PFSK-1 (cell line): ENCODE measurements around the gene SYT14.

Source experiments
- FOXP2 ChIP-seq: optimal IDR thresholded peaks from 2 replicates; pipeline ENCODE3; 2011; ENCODE audit warnings: borderline replicate concordance, control low read depth, inconsistent platforms; ENCODE audit not compliant: insufficient read depth; ENCODE audit errors: extremely low read length, extremely low read depth
- POLR2AphosphoS5 ChIP-seq: IDR thresholded peaks from 2 replicates; pipeline ENCODE4 v1.6.1; 2012; ENCODE audit warnings: low read depth, mild to moderate bottlenecking, control low read depth, low read length, moderate library complexity
- REST ChIP-seq, 2 experiments: IDR thresholded peaks; 2 replicates each; pipeline versions ENCODE4 v1.6.1 to v1.8.0; 2011 to 2012; ENCODE audit warnings: low read depth in 2 of 2, low read length in 2 of 2, control low read depth in 1 of 2, inconsistent platforms in 1 of 2, mild to moderate bottlenecking in 1 of 2, moderate library complexity in 1 of 2; ENCODE audit not compliant: insufficient read depth in 1 of 2
- SIN3A ChIP-seq: IDR thresholded peaks from 2 replicates; pipeline ENCODE4 v1.6.1; 2012; ENCODE audit warnings: mild to moderate bottlenecking, low read length, moderate library complexity, borderline replicate concordance; ENCODE audit not compliant: insufficient read depth
- TAF1 ChIP-seq: IDR thresholded peaks from 2 replicates; pipeline ENCODE4 v1.6.1; 2012; ENCODE audit warnings: low read length, control low read depth, borderline replicate concordance; ENCODE audit not compliant: insufficient read depth

The SYT14 gene

GRCh38 chr1:210207597-210208450, 269.8 kb downstream of the SYT14 start:
- TF ChIP-seq REST (IDR thresholded peaks at IDR 0.05; ENCODE audit: insufficient read depth in 1 of 2, low read depth in 2 of 2, low read length in 2 of 2): no peak
- TF ChIP-seq POLR2AphosphoS5: no peak
- no peak for TF ChIP-seq FOXP2
- TF ChIP-seq TAF1: no peak
- TF ChIP-seq SIN3A: no peak

- TF ChIP-seq TAF1 (no peak), FOXP2 (no peak), SIN3A (no peak), POLR2AphosphoS5 (no peak), REST (IDR thresholded peaks at IDR 0.05; ENCODE audit: insufficient read depth in 1 of 2, low read depth in 2 of 2, low read length in 2 of 2) (no peak)
These were observed 275.3 kb downstream of the SYT14 start for GRCh38 chr1:210213335-210213734.

GRCh38 chr1:210214573-210215409, 276.8 kb downstream of the SYT14 start:
- TF ChIP-seq POLR2AphosphoS5 (no peak), TAF1 (no peak), FOXP2 (no peak), SIN3A (no peak), REST (IDR thresholded peaks at IDR 0.05; ENCODE audit: insufficient read depth in 1 of 2, low read depth in 2 of 2, low read length in 2 of 2) (no peak)

GRCh38 chr1:210217482-210217881, 279.5 kb downstream of the SYT14 start:
- TF ChIP-seq SIN3A (no peak), TAF1 (no peak), FOXP2 (no peak), POLR2AphosphoS5 (no peak), REST (IDR thresholded peaks at IDR 0.05; ENCODE audit: insufficient read depth in 1 of 2, low read depth in 2 of 2, low read length in 2 of 2) (no peak)
